GM08714 (cell line): ENCODE measurements around the gene SRRM5.
A peak's percentile ranks its signal among the peaks of the same experiment; 100 is the strongest.

Experiments
- H3K4me3 ChIP-seq: fragments of 200-500 bp; sonication (Bioruptor generic); 2 replicates; pipeline ENCODE4 v1.5.1; 2014; ENCODE audit warnings: mild to moderate bottlenecking, low read length, inconsistent platforms
- ZNF274 ChIP-seq: IDR thresholded peaks from 2 replicates; pipeline ENCODE4 v1.6.1; 2012; ENCODE audit warnings: mild to moderate bottlenecking, low read depth, low read length

The SRRM5 gene, protein sequence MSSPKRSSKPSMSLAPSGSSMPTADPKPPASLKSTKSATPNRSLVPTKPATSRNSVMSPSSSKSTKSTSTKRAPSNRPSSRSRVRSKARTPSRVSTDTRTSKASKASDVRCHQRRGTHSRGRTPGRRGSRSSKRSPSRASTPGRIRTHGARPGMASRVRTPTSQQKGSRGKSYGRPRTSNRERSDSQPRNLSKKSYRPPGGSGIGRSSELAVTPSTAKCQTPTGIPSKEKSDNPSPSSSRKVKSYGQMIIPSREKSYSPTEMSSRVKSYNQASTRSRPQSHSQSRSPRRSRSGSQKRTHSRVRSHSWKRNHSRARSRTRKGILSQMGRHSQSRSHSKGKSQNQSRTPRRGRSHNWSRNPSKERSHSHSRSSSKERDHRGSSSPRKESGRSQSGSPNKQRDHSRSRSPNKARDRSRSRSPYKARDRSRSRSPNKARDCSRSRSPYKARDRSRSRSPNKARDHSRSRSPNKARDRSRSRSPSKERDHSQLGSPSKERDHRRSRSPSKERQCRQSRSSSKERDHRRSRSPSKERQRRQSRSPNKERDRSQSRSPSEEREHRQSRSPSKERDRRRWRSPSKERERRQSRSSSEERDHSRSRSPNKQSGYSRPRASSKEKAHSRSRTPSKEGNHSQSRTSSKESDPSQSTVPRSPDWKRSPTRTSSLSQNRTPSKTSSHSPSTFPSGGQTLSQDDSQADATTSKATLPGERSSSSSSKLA

GRCh38 chr19:43611788-43612187 is at the start of gene SRRM5:
Gene SRRM5 (plus strand): TSS chr19:43612088. CDS start chr19:43612122, 34 bp downstream.
- no peak within 1 kb of the TSS for H3K4me3 ChIP-seq
- TF ChIP-seq ZNF274: no peak

- no peak for TF ChIP-seq ZNF274
- peak overlapping the region; percentile 19; the same call in 1 of the 2 replicates for H3K4me3 ChIP-seq
Observed at GRCh38 chr19:43562226-43562697, 49.6 kb upstream of the SRRM5 start.

DNA sequence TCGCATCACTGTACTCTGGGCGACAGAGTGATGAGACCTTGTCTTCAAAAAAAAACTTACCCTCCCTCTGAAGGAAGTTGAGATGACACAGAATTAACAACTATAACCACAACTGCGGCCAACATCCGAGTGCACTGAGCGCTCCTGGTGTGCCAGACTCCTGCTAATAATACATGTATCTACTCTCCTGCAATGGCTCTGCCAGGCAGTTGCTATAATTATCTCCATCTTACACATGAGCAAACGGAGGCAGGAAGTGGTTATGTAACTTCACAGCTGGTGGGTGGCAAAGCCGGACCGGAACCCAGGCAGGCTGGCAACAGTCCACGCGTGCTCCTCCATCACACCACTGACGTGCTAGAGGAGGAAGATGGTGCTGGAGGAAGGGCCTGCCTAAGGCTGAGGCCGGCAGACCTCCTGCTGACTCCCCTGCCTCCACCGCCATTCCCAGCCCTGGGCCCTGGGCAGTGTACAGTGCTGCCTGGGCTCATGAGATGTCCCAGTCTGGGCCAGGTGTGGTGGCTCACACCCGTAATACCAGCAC is 49.1 kb upstream of the SRRM5 start:
- no peak overlapping the region; the same call in 1 of the 2 replicates for H3K4me3 ChIP-seq
- TF ChIP-seq ZNF274: no peak

- TF ChIP-seq ZNF274: no peak
- no peak overlapping the region for H3K4me3 ChIP-seq
Observed at GRCh38 chr19:43563816-43564457, 48.0 kb upstream of the SRRM5 start.

- H3K4me3 ChIP-seq: no peak overlapping the region
- no peak for TF ChIP-seq ZNF274
Observed at GRCh38 chr19:43564800-43565199, 47.1 kb upstream of the SRRM5 start.

GRCh38 chr19:43569657-43570056 is 42.2 kb upstream of the SRRM5 start:
- H3K4me3 ChIP-seq: no peak overlapping the region
- TF ChIP-seq ZNF274: no peak

- H3K4me3 ChIP-seq: no peak overlapping the region
- no peak for TF ChIP-seq ZNF274
Observed at GRCh38 chr19:43570174-43570791, 41.6 kb upstream of the SRRM5 start.

DNA sequence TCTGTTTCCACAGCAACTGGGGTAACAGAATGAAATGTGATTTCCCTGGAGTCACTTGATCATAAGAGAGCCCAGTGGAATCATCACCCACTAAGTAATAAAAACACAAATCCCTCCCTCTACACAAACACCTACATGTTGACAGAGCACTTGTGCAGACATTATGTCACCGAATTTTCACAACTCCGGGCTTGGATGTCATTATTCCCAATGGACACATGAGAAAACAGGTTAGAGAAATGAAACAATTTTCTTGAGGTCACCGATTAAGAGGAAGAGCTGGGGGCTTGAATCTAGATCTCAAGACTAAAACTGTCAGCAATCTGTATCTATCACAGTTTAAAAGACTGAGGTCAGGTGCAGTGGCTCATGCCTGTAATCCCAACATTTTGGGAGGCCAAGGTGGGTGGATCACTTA is 39.7 kb upstream of the SRRM5 start:
- TF ChIP-seq ZNF274: no peak
- no peak overlapping the region for H3K4me3 ChIP-seq

DNA sequence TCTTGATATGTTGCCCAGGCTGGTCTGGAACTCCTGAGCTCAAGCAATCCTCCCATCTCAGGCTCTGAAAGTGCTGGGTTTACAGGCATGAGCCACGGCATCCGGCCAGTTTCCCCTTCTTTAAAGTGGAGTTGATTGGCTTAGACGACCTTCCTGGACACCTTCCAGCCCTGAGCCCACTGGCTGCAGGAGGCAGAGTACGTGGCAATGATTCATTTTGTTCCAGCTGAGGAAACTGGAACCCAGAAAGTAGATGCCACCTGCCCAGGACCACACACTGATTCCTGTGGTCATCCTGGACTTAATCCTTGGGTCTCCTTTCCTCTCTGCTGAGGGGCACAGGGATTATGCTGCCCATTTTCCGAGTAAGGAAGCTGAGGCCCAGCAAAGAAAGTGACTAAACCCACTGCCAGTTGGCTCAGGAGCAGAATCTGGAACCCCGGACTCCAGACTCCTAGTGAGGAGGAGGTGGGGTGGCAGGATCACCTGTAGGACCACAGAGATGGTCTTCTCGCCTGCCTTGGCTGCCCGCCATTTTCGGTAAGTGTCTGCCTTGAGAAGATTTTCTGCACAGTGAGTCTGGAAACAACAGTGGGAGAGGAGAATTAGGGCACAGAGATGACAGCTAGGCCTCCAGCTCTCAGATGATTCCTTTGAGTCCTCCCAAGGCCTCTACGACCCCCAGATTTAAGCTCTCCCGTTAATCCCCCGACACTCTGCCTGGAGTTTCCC is 37.3 kb upstream of the SRRM5 start:
- H3K4me3 ChIP-seq: peak overlapping the region; percentile 96
- no peak for TF ChIP-seq ZNF274

- peak within 1 kb of the TSS; percentile 96 for H3K4me3 ChIP-seq
- no peak for TF ChIP-seq ZNF274
Observed at GRCh38 chr19:43575156-43575950, 36.5 kb upstream of the SRRM5 start, which contains the start of the genes PINLYP and XRCC1. Gene PINLYP (plus strand): TSS chr19:43575801. CDS start chr19:43577192, 1,391 bp downstream. Gene XRCC1 (minus strand): TSS chr19:43575527. CDS start chr19:43575458, 69 bp downstream.

- peak overlapping the region; percentile 48 for H3K4me3 ChIP-seq
- no peak for TF ChIP-seq ZNF274
Observed at GRCh38 chr19:43575955-43576878, 35.7 kb upstream of the SRRM5 start.
